HepG2 (cell line): ENCODE results near the gene SVIP. TPM values are rescaled to one million over a fixed set of nuclear protein-coding genes. Genes with fewer than 3 reads are reported as not detected.

Experiments used
- GATAD1 ChIP-seq: IDR thresholded peaks from 2 replicates; pipeline ENCODE4 v1.6.1; 2016; ENCODE audit warnings: missing genetic modification reagents, missing compliant biosample characterization
- HCFC1 ChIP-seq: fragments of 150-350 bp; IDR thresholded peaks from 2 replicates; pipeline ENCODE4 v1.6.1; 2014; ENCODE audit warnings: low read depth, low read length
- PHF5A ChIP-seq: IDR thresholded peaks from one replicate; pipeline ENCODE4 v1.6.1; 2018; ENCODE audit warnings: low read depth, missing genetic modification reagents; ENCODE audit not compliant: unreplicated experiment
- POGK ChIP-seq: sonication (generic); formaldehyde crosslinking; conservative IDR thresholded peaks from 2 replicates; pipeline ENCODE4 v1.8.0; 2022; ENCODE audit warnings: mild to moderate bottlenecking, moderate library complexity, missing genetic modification reagents
- SALL1 ChIP-seq: sonication (generic); formaldehyde crosslinking; IDR thresholded peaks from 2 replicates; pipeline ENCODE4 v1.8.0; 2022; ENCODE audit warnings: mild to moderate bottlenecking, missing genetic modification reagents
- ZBTB7B ChIP-seq: sonication (generic); formaldehyde crosslinking; IDR thresholded peaks from 2 replicates; pipeline ENCODE4 v1.4.0; 2020; ENCODE audit warnings: missing genetic modification reagents
- ZNF318 ChIP-seq: sonication (generic); formaldehyde crosslinking; IDR thresholded peaks from 2 replicates; pipeline ENCODE4 v1.4.0; 2020; ENCODE audit warnings: mild to moderate bottlenecking, missing genetic modification reagents
- polyA plus RNA-seq, 8 experiments: library from polyadenylated mRNA; depleted of rRNA in 3 of 8; stranded (reverse) in 7 of 8; unstranded in 1 of 8; fragments of >200 nt; fragmentation: Illumina TruSeq in 4 of 8; extraction: Trizol in 4 of 8; gene quantifications; 2 replicates each; pipeline versions ENCODE4 v1.2.1 to v1.2.3, GENCODE V29; 2011 to 2016; ENCODE audit warnings: low read depth in 4 of 8, missing spikeins in 1 of 8, mixed read lengths in 1 of 8; ENCODE audit not compliant: insufficient read depth in 1 of 8
- total RNA-seq, 5 experiments: library from RNA; depleted of rRNA; stranded (reverse); fragments of >200 nt; fragmentation: Illumina TruSeq; extraction: Trizol; gene quantifications; 2 replicates each; pipeline ENCODE4 v1.2.3, GENCODE V29; 2016; ENCODE audit warnings: low read depth in 1 of 5

SVIP gene
- total and polyA plus RNA-seq, 2 of the 13 experiments (the other 11 are each of a cell fraction or from before 2014, with no cell fraction given), result 6.3 to 27.2 TPM

- TF ChIP-seq POGK (0 out of 2 replicates have a peak, but pooled peaks have one; percentile 71), ZNF318 (CRISPR knock-in tag) (no peak), GATAD1 (peak; percentile 45), SALL1 (peak; percentile 71), ZBTB7B (CRISPR knock-in tag) (0 out of 2 replicates have a peak, but pooled peaks have one; percentile 22), PHF5A (CRISPR knock-in tag) (peak; percentile 43), HCFC1 (0 out of 2 replicates have a peak, but pooled peaks have one; percentile 23)
Observed at GRCh38 chr11:22829231-22830081, at the start of gene SVIP (continued).
